HG02973 (cell line): ENCODE data around the gene TEX2.
A peak's percentile ranks its signal among the peaks of the same experiment; 100 is the strongest.

ENCODE experiments used
- ATAC-seq: cut with Tn5 transposase; IDR thresholded peaks from one replicate; pipeline ENCODE4 v1.9.1; 2021; ENCODE audit warnings: moderate library complexity; ENCODE audit not compliant: unreplicated experiment

TEX2 gene

GRCh38 chr17:64124609-64125008 lies 138.5 kb downstream of the TEX2 start:
- no peak for ATAC-seq

GRCh38 chr17:64123114-64123513 lies 139.9 kb downstream of the TEX2 start:
- no peak for ATAC-seq

GRCh38 chr17:64120972-64121786 lies 141.9 kb downstream of the TEX2 start:
- peak; percentile 84 for ATAC-seq

GRCh38 chr17:64120159-64120810 lies 142.8 kb downstream of the TEX2 start:
- ATAC-seq, result no peak

- no peak for ATAC-seq
These were observed 144.8 kb downstream of the TEX2 start for GRCh38 chr17:64117981-64118979.

GRCh38 chr17:64115822-64116534 lies 147.1 kb downstream of the TEX2 start:
- ATAC-seq, result no peak

GRCh38 chr17:64115043-64115698 lies 147.9 kb downstream of the TEX2 start:
- ATAC-seq, result no peak

- no peak for ATAC-seq
These were observed 150.1 kb downstream of the TEX2 start for GRCh38 chr17:64113006-64113405.

- no peak for ATAC-seq
These were observed 151.2 kb downstream of the TEX2 start for GRCh38 chr17:64111831-64112230.

- no peak for ATAC-seq
These were observed 152.5 kb downstream of the TEX2 start for GRCh38 chr17:64110379-64111152.

- no peak for ATAC-seq
These were observed 153.7 kb downstream of the TEX2 start for GRCh38 chr17:64109400-64109799.

- ATAC-seq, result no peak
These were observed 155.4 kb downstream of the TEX2 start for GRCh38 chr17:64107500-64108236.

GRCh38 chr17:64106918-64107317 lies 156.1 kb downstream of the TEX2 start:
- no peak for ATAC-seq

- ATAC-seq, result no peak
These were observed 159.4 kb downstream of the TEX2 start for GRCh38 chr17:64103391-64104364.

- no peak for ATAC-seq
These were observed 160.3 kb downstream of the TEX2 start for GRCh38 chr17:64102627-64103390.

GRCh38 chr17:64099543-64099942 lies 163.5 kb downstream of the TEX2 start:
- ATAC-seq, result no peak
